Measurements from ENCODE around the gene XRCC6.
"Not testable (repeated sequence)": the region's sequence is repeated elsewhere in the genome, so short reads cannot be mapped to it uniquely, and the experiment has no call there.

The XRCC6 gene

GRCh38 chr22:41598891-41599635, 22.0 kb upstream of the XRCC6 start:
- no peak for DNase-seq (ENCODE audit: low read depth in 3 of 3)

- DNase-seq (ENCODE audit: low read depth in 3 of 3): no peak
Observed at GRCh38 chr22:41600976-41601375, 20.1 kb upstream of the XRCC6 start.

- peak; percentile 34 to 72 (median 45) for DNase-seq (ENCODE audit: low read depth in 3 of 3)
Observed at GRCh38 chr22:41603873-41604332, 17.2 kb upstream of the XRCC6 start.

- no peak for DNase-seq (ENCODE audit: low read depth in 3 of 3)
Observed at GRCh38 chr22:41608386-41608785, 12.7 kb upstream of the XRCC6 start.

GRCh38 chr22:41612603-41613306, 8.3 kb upstream of the XRCC6 start:
- DNase-seq (ENCODE audit: low read depth in 3 of 3): no peak

- no peak for DNase-seq (ENCODE audit: low read depth in 3 of 3)
Observed at GRCh38 chr22:41613456-41613855, 7.6 kb upstream of the XRCC6 start.

- DNase-seq (ENCODE audit: low read depth in 3 of 3): peak in 1 of 3 donors; percentile 30
Observed at GRCh38 chr22:41619979-41620588, 1.0 kb upstream of the XRCC6 start.

- no peak for DNase-seq (ENCODE audit: low read depth in 3 of 3)
Observed at GRCh38 chr22:41620589-41621098, 451 bp upstream of the XRCC6 start, which contains the start of gene DESI1. DESI1 (minus strand) TSS chr22:41621043; CDS start chr22:41620839, 204 bp downstream.

- no peak for DNase-seq (ENCODE audit: low read depth in 3 of 3)
Observed at GRCh38 chr22:41621911-41622179, 750 bp downstream of the XRCC6 start.

GRCh38 chr22:41625577-41625976, 4.5 kb downstream of the XRCC6 start:
- DNase-seq (ENCODE audit: low read depth in 3 of 3): no peak

GRCh38 chr22:41631115-41631514, 10.0 kb downstream of the XRCC6 start:
- not testable (repeated sequence) for DNase-seq (ENCODE audit: low read depth in 3 of 3)

- not testable (repeated sequence) for DNase-seq (ENCODE audit: low read depth in 3 of 3)
Observed at GRCh38 chr22:41631615-41632014, 10.5 kb downstream of the XRCC6 start.

- DNase-seq (ENCODE audit: low read depth in 3 of 3): not testable (repeated sequence)
Observed at GRCh38 chr22:41634610-41635009, 13.5 kb downstream of the XRCC6 start.

GRCh38 chr22:41636467-41636866, 15.4 kb downstream of the XRCC6 start:
- DNase-seq (ENCODE audit: low read depth in 3 of 3): no peak

GRCh38 chr22:41637623-41638022, 16.5 kb downstream of the XRCC6 start:
- DNase-seq (ENCODE audit: low read depth in 3 of 3): not testable (repeated sequence)

GRCh38 chr22:41638124-41638523, 17.0 kb downstream of the XRCC6 start:
- no peak for DNase-seq (ENCODE audit: low read depth in 3 of 3)

GRCh38 chr22:41638748-41639147, 17.7 kb downstream of the XRCC6 start:
- no peak for DNase-seq (ENCODE audit: low read depth in 3 of 3)

GRCh38 chr22:41641854-41642253, 20.8 kb downstream of the XRCC6 start:
- DNase-seq (ENCODE audit: low read depth in 3 of 3): no peak

GRCh38 chr22:41642331-41643110, 21.4 kb downstream of the XRCC6 start:
- DNase-seq (ENCODE audit: low read depth in 3 of 3): no peak

- no peak for DNase-seq (ENCODE audit: low read depth in 3 of 3)
Observed at GRCh38 chr22:41647771-41648170, 26.7 kb downstream of the XRCC6 start.

- no peak for DNase-seq (ENCODE audit: low read depth in 3 of 3)
Observed at GRCh38 chr22:41648432-41648831, 27.3 kb downstream of the XRCC6 start.

- DNase-seq (ENCODE audit: low read depth in 3 of 3): no peak
Observed at GRCh38 chr22:41650229-41650628, 29.1 kb downstream of the XRCC6 start.
